K562 (cell line): Measurements from ENCODE around the gene FXYD1. TPM values are rescaled to one million over a fixed set of nuclear protein-coding genes. Genes with fewer than 3 reads are reported as not detected.

Experiments used
- ATAC-seq: fragments of 200-7000 bp; cut with Tn5 transposase; 3 replicates; pipeline ENCODE4 v1.9.1; 2020; ENCODE audit warnings: moderate library complexity
- BruUV-seq: library from RNA; stranded (reverse); fragments of 400-500 nt; replicated peaks from 2 replicates; lab custom pipeline; 2021; lab: Mats Ljungman, UMichigan
- CTCF ChIA-PET: fragments of 300-600 bp; formaldehyde crosslinking; extraction: SDS; loops from one replicate; lab custom pipeline; 2021; ENCODE audit warnings: low intra/inter-chr PET ratio; lab: Yijun Ruan, JAX
- POLR2A ChIA-PET: fragments of 300-600, 350-650 bp; sonication (Branson Sonifier 250); formaldehyde crosslinking; extraction: SDS; loops from one replicate; lab custom pipeline; 2021; ENCODE audit warnings: antibody characterized with exemption, inconsistent platforms; lab: Yijun Ruan, JAX
- DNase-seq, 4 experiments: peaks; one replicate each; pipeline versions ENCODE4 v3.0.0 to v3.0.0-alpha.2; 2011 to 2018; ENCODE audit warnings: low spot score in 3 of 4, mixed read lengths in 3 of 4; ENCODE audit errors: extremely low read depth in 1 of 4
- FAIRE-seq: peaks from 2 replicates; lab custom pipeline; 2011; peaks lifted over from hg19 to GRCh38; lab: Jason Lieb, UNC
- H2AFZ ChIP-seq: 2 replicates; pipeline ENCODE4 v1.6.0; 2011; ENCODE audit warnings: low read depth, low read length, control low read depth, inconsistent platforms
- H3K27ac ChIP-seq: fragments of 200-600 bp; 3 replicates; pipeline ENCODE4 v1.8.0; 2011; ENCODE audit warnings: low read depth, mild to moderate bottlenecking, control low read depth, inconsistent platforms, low read length, moderate library complexity, mixed read lengths; ENCODE audit errors: extremely low read depth
- H3K27me3 ChIP-seq, 2 experiments: fragments of 300-600 bp in 1 of 2; 2 replicates in 1 of 2; 3 replicates in 1 of 2; pipeline versions ENCODE4 v1.6.0 to v1.8.0; 2011; ENCODE audit warnings: inconsistent platforms in 2 of 2, low read length in 2 of 2, mild to moderate bottlenecking in 1 of 2, mixed read lengths in 1 of 2, moderate library complexity in 1 of 2; ENCODE audit not compliant: control insufficient read depth in 2 of 2, insufficient read depth in 2 of 2
- H3K36me3 ChIP-seq: fragments of 300-600 bp; 3 replicates; pipeline ENCODE4 v1.8.0; 2011; ENCODE audit warnings: mild to moderate bottlenecking, low read length, inconsistent platforms; ENCODE audit not compliant: control insufficient read depth, insufficient read depth
- H3K4me1 ChIP-seq, 2 experiments: fragments of 200-600 bp in 1 of 2; replicated peaks in 1 of 2; 2 replicates in 1 of 2; 3 replicates in 1 of 2; pipeline versions ENCODE4 v1.5.1 to v1.8.0; 2011; ENCODE audit warnings: inconsistent platforms in 2 of 2, low read length in 2 of 2, mild to moderate bottlenecking in 1 of 2, mixed read lengths in 1 of 2, moderate library complexity in 1 of 2; ENCODE audit not compliant: control insufficient read depth in 2 of 2, insufficient read depth in 2 of 2
- H3K4me2 ChIP-seq: 2 replicates; pipeline ENCODE4 v1.6.1; 2011; ENCODE audit warnings: low read length, control low read depth, inconsistent platforms, mixed read lengths; ENCODE audit not compliant: insufficient read depth
- H3K4me3 ChIP-seq: fragments of 200-600 bp; sonication (generic), shearing (Covaris generic); 2 replicates; pipeline ENCODE4 v1.5.1; 2016; ENCODE audit warnings: control low read depth, inconsistent platforms
- H3K79me2 ChIP-seq: fragments of 200-600 bp; 3 replicates; pipeline ENCODE4 v1.8.0; 2011; ENCODE audit warnings: low read length, inconsistent platforms; ENCODE audit not compliant: control insufficient read depth, insufficient read depth
- H3K9ac ChIP-seq, 2 experiments: 2 replicates each; pipeline versions ENCODE4 v1.6.0 to v1.6.1; 2011; ENCODE audit warnings: low read depth in 2 of 2, low read length in 2 of 2, control low read depth in 1 of 2, inconsistent platforms in 1 of 2, mild to moderate bottlenecking in 1 of 2, mixed read lengths in 1 of 2; ENCODE audit not compliant: insufficient read depth in 1 of 2
- H3K9me1 ChIP-seq: one replicate; pipeline ENCODE4 v1.6.0; 2011; ENCODE audit warnings: inconsistent platforms, mild to moderate bottlenecking, low read length, moderate library complexity; ENCODE audit not compliant: control insufficient read depth, insufficient read depth
- H3K9me3 ChIP-seq: replicated peaks from 2 replicates; pipeline ENCODE4 v1.5.1; 2011; ENCODE audit warnings: low read depth, low read length, inconsistent platforms; ENCODE audit not compliant: control insufficient read depth, insufficient read depth
- H4K20me1 ChIP-seq: replicated peaks from 2 replicates; pipeline ENCODE4 v1.6.1; 2011; ENCODE audit warnings: low read length, inconsistent platforms, mixed read lengths; ENCODE audit not compliant: control insufficient read depth, insufficient read depth
- ASH1L ChIP-seq: fragments of 450-650 bp; IDR thresholded peaks from 2 replicates; pipeline ENCODE4 v1.6.1; 2018; ENCODE audit warnings: borderline replicate concordance, mild to moderate bottlenecking, low read depth; ENCODE audit not compliant: partially characterized antibody
- MAFG ChIP-seq: fragments of 450-650 bp; conservative IDR thresholded peaks from 2 replicates; pipeline ENCODE4 v1.6.1; 2016; ENCODE audit warnings: missing genetic modification characterization, missing compliant biosample characterization
- MCM7 ChIP-seq, 2 experiments: fragments of 450-650 bp; IDR thresholded peaks; 2 replicates each; pipeline ENCODE4 v1.6.1; 2016 to 2018
- NCOA6 ChIP-seq: fragments of 450-650 bp; IDR thresholded peaks from 2 replicates; pipeline ENCODE4 v1.6.1; 2017; ENCODE audit warnings: mild to moderate bottlenecking
- NFE2 ChIP-seq: IDR thresholded peaks from 2 replicates; pipeline ENCODE4 v1.6.1; 2014; ENCODE audit warnings: antibody characterized with exemption, low read depth
- NRF1 ChIP-seq, 2 experiments: fragments of 450-650 bp; IDR thresholded peaks in 1 of 2; conservative IDR thresholded peaks in 1 of 2; 2 replicates each; pipeline ENCODE4 v1.6.1; 2014; ENCODE audit warnings: mild to moderate bottlenecking in 2 of 2
- POLR2A ChIP-seq: fragments of 450-650 bp; conservative IDR thresholded peaks from 2 replicates; pipeline ENCODE4 v1.6.1; 2016
- PRDM10 ChIP-seq: fragments of 450-650 bp; IDR thresholded peaks from 2 replicates; pipeline ENCODE4 v1.6.1; 2018; ENCODE audit not compliant: partially characterized antibody
- RHOXF2B ChIP-seq: fragments of 250-450 bp; sonication (Bioruptor Pico); conservative IDR thresholded peaks from 2 replicates; pipeline ENCODE4 v1.5.1; 2021
- SIN3B ChIP-seq: fragments of 450-650 bp; IDR thresholded peaks from 2 replicates; pipeline ENCODE4 v1.6.1; 2017; ENCODE audit warnings: low read depth, mild to moderate bottlenecking, moderate library complexity
- SRSF1 ChIP-seq: fragments of 200-400 bp; formaldehyde crosslinking; IDR thresholded peaks from 2 replicates; pipeline ENCODE4 v1.6.1; 2017; ENCODE audit warnings: mild to moderate bottlenecking, low read depth, low read length, moderate library complexity
- ZBTB8A ChIP-seq: fragments of 450-650 bp; IDR thresholded peaks from 2 replicates; pipeline ENCODE4 v1.6.1; 2018; ENCODE audit warnings: mild to moderate bottlenecking, moderate library complexity; ENCODE audit not compliant: partially characterized antibody
- ZNF695 ChIP-seq: fragments of 450-650 bp; formaldehyde crosslinking; IDR thresholded peaks from 2 replicates; pipeline ENCODE4 v1.4.0; 2020; ENCODE audit warnings: mild to moderate bottlenecking, moderate library complexity
- ZNF785 ChIP-seq: fragments of 250-450 bp; sonication (Bioruptor Pico); IDR thresholded peaks from 2 replicates; pipeline ENCODE4 v1.4.0; 2020; ENCODE audit warnings: mild to moderate bottlenecking
- WGBS: fragments of 100-300 bp; shearing (Covaris generic); methylation state at CpG from one replicate; pipeline ENCODE4 v1.1.6; 2016; ENCODE audit warnings: low coverage, mixed read lengths; ENCODE audit not compliant: insufficient coverage; ENCODE audit errors: missing lambda C conversion rate; 5-methylcytosine and 5-hydroxymethylcytosine counted together
- in situ Hi-C: fragments of 300-500 bp; cut with MboI; formaldehyde crosslinking; loops from 4 replicates; pipeline ENCODE4 v1.15.0; 2018; ENCODE audit warnings: inconsistent platforms, mixed read lengths
- intact Hi-C: fragments of 100-400 bp; cut with micrococcal nuclease; formaldehyde crosslinking; loops from 2 replicates; pipeline ENCODE4 v1.14.2; 2022
- polyA plus RNA-seq, 8 experiments: library from polyadenylated mRNA; depleted of rRNA in 4 of 8; stranded (reverse) in 5 of 8; unstranded in 3 of 8; fragments of >200 nt; fragmentation: Nextera tagmentation in 2 of 8; fragmentation: Illumina TruSeq in 1 of 8; extraction: Ambion mirVana in 2 of 8; extraction: Trizol in 1 of 8; gene quantifications; 2 replicates each; pipeline versions ENCODE4 v1.2.1 to v1.2.3, GENCODE V29; 2011 to 2014; ENCODE audit warnings: inconsistent platforms in 1 of 8, missing spikeins in 1 of 8
- total RNA-seq, 7 experiments: library from RNA; depleted of rRNA in 6 of 7; stranded (reverse); fragments of >200 nt in 6 of 7; fragmentation: Illumina TruSeq in 2 of 7; extraction: Trizol in 2 of 7; gene quantifications; 2 replicates each; pipeline versions ENCODE4 v1.2.1 to v1.2.3, GENCODE V29; 2011 to 2021; ENCODE audit warnings: low replicate concordance in 1 of 7

FXYD1 gene
- total and polyA plus RNA-seq, 9 of the 15 experiments (the other 6 are each of a cell fraction or from before 2014, with no cell fraction given) = 0.40 to 3.2 (median 1.8) TPM; not detected in 3

- peak overlapping the region; percentile 53; the same call in 1 of the 2 replicates for H2AFZ ChIP-seq
- CTCF ChIA-PET = no interaction called here
Observed at GRCh38 chr19:35109395-35110112, 29.1 kb upstream of the FXYD1 start.

More at GRCh38 chr19:35109395-35110112, 29.1 kb upstream of the FXYD1 start:
- TF ChIP-seq MAFG (tag) (no peak), NFE2 (no peak), POLR2A (no peak), ASH1L (no peak), RHOXF2B (CRISPR knock-in tag) (no peak), MCM7 (IDR thresholded peaks at IDR 0.05) (no peak), ZBTB8A (no peak), NCOA6 (no peak), SRSF1 (no peak), SIN3B (no peak), PRDM10 (no peak), NRF1 (conservative IDR thresholded peaks at IDR 0.05 in 1 of 2, IDR thresholded peaks at IDR 0.05 in 1 of 2) (no peak), ZNF785 (CRISPR knock-in tag) (no peak), ZNF695 (CRISPR knock-in tag) (no peak)
- TF ChIP-seq, all 486 proteins: peak for 0
- peaks cover 22 to 40% of the 10 kb centered on the region in 2 experiments for H3K4me1 ChIP-seq
- POLR2A ChIA-PET = no interaction called here
- FAIRE-seq (no peak), DNase-seq (no peak), ATAC-seq (no peak)
- 0 out of 4 replicates have a peak overlapping the region, but pooled peaks of 1 of the 2 experiments have one; percentile 28 for H3K9ac ChIP-seq
- H3K9me3 ChIP-seq = peaks cover 7% of the 10 kb centered on the region
- no peak overlapping the region for H3K27ac ChIP-seq
- H3K27me3 ChIP-seq = no peaks in the 10 kb centered on the region
- no peaks in the 10 kb centered on the region for H3K9me1 ChIP-seq
- in situ Hi-C loops = no loop called here
- H4K20me1 ChIP-seq = no peaks in the 10 kb centered on the region
- no TSS peak for BruUV-seq
- no peak overlapping the region for H3K4me2 ChIP-seq
- H3K4me3 ChIP-seq = no peak overlapping the region
- intact Hi-C loops = no loop called here
- H3K36me3 ChIP-seq = no peaks in the 10 kb centered on the region
- no peaks in the 10 kb centered on the region for H3K79me2 ChIP-seq
- 62% methylated on average over 18 of the region's 22 CpGs for WGBS
